Neural progenitor cell (in vitro differentiated cells): ENCODE results near the gene METTL25. TPM values are rescaled to one million over a fixed set of nuclear protein-coding genes. Genes with fewer than 3 reads are reported as not detected.

Source experiments
- DNase-seq: peaks from one replicate; pipeline ENCODE4 v3.0.0-alpha.2; 2016; ENCODE audit warnings: low spot score
- H2AFZ ChIP-seq: fragments of 200-600 bp; sonication (generic); replicated peaks from 2 replicates; pipeline ENCODE4 v1.6.1; 2016; ENCODE audit warnings: antibody characterized with exemption
- H3F3A ChIP-seq: fragments of 200-600 bp; sonication (generic); 2 replicates; pipeline ENCODE4 v1.6.1; 2016; ENCODE audit warnings: antibody characterized with exemption, low read depth
- H3K27ac ChIP-seq: fragments of 200-600 bp; sonication (generic); 2 replicates; pipeline ENCODE4 v1.5.1; 2016; ENCODE audit warnings: mild to moderate bottlenecking
- H3K27me3 ChIP-seq: fragments of 200-600 bp; sonication (generic); 2 replicates; pipeline ENCODE4 v1.6.1; 2016; ENCODE audit warnings: mild to moderate bottlenecking, moderate library complexity
- H3K36me3 ChIP-seq: fragments of 200-600 bp; sonication (generic); 2 replicates; pipeline ENCODE4 v1.5.1; 2016
- H3K4me1 ChIP-seq: fragments of 200-600 bp; sonication (generic); 2 replicates; pipeline ENCODE4 v1.6.1; 2016; ENCODE audit warnings: mixed run types
- H3K4me2 ChIP-seq: fragments of 200-600 bp; sonication (generic); 2 replicates; pipeline ENCODE4 v1.6.1; 2016
- H3K4me3 ChIP-seq: fragments of 200-600 bp; sonication (generic); 2 replicates; pipeline ENCODE4 v1.5.1; 2016
- H3K79me2 ChIP-seq: fragments of 200-600 bp; sonication (generic); 2 replicates; pipeline ENCODE4 v1.6.1; 2016; ENCODE audit warnings: low read depth
- H3K9ac ChIP-seq: fragments of 200-600 bp; sonication (generic); 2 replicates; pipeline ENCODE4 v1.6.1; 2016
- H3K9me3 ChIP-seq: fragments of 200-600 bp; sonication (generic); 2 replicates; pipeline ENCODE4 v1.5.1; 2016; ENCODE audit warnings: low read depth
- H4K20me1 ChIP-seq: fragments of 200-600 bp; sonication (generic); 2 replicates; pipeline ENCODE4 v1.6.1; 2016; ENCODE audit warnings: low read depth
- H3K27ac Mint-ChIP-seq: 3 replicates; pipeline ENCODE4 v1.8.0; 2021; ENCODE audit warnings: mixed read lengths
- H3K27me3 Mint-ChIP-seq: 2 replicates; pipeline ENCODE4 v1.8.0; 2022; ENCODE audit warnings: low read depth, mild to moderate bottlenecking, inconsistent platforms, moderate library complexity, mixed read lengths; ENCODE audit not compliant: insufficient read depth
- H3K36me3 Mint-ChIP-seq: 3 replicates; pipeline ENCODE4 v1.8.0; 2021; ENCODE audit warnings: mixed read lengths
- H3K4me1 Mint-ChIP-seq: 3 replicates; pipeline ENCODE4 v1.8.0; 2021; ENCODE audit warnings: mixed read lengths
- H3K4me3 Mint-ChIP-seq: 3 replicates; pipeline ENCODE4 v1.8.0; 2021; ENCODE audit warnings: mild to moderate bottlenecking, moderate library complexity, mixed read lengths
- H3K9me3 Mint-ChIP-seq: 3 replicates; pipeline ENCODE4 v1.8.0; 2020; ENCODE audit warnings: mixed read lengths
- EZH2 ChIP-seq: fragments of 200-600 bp; sonication (generic); IDR thresholded peaks from 2 replicates; pipeline ENCODE4 v1.6.1; 2017; ENCODE audit warnings: antibody characterized with exemption, mild to moderate bottlenecking, moderate library complexity
- EZH2phosphoT487 ChIP-seq: fragments of 200-600 bp; sonication (generic); IDR thresholded peaks from 2 replicates; pipeline ENCODE4 v1.6.1; 2017; ENCODE audit warnings: antibody characterized with exemption
- total RNA-seq: library from RNA; depleted of rRNA; stranded (reverse); fragments of >200 nt; gene quantifications from 2 replicates; pipeline ENCODE4 v1.2.3, GENCODE V29; 2015; ENCODE audit warnings: low replicate concordance
- TF ChIP-seq, protein P1 (sequence below): fragments of 200-600 bp; sonication (generic); IDR thresholded peaks from 2 replicates; pipeline ENCODE4 v1.5.1; 2017; ENCODE audit warnings: antibody characterized with exemption, mild to moderate bottlenecking

METTL25 gene
- total RNA-seq, 1 donor from 2014 or later, result 11.2 TPM

- Histone ChIP-seq H3F3A (peaks cover 13% of the 10 kb centered on the region), H3K36me3 (no peaks in the 10 kb centered on the region), H4K20me1 (no peaks in the 10 kb centered on the region), H3K4me3 (peak overlapping the region; percentile 33), H3K4me2 (peak overlapping the region; percentile 64), H3K27ac (peak overlapping the region; percentile 80), H3K9me3 (no peaks in the 10 kb centered on the region), H3K9ac (no peak overlapping the region), H3K79me2 (no peaks in the 10 kb centered on the region), H3K4me1 (peaks cover 30% of the 10 kb centered on the region), H3K27me3 (no peaks in the 10 kb centered on the region), H2AFZ (peak overlapping the region; percentile 36)
- H3K27me3 Mint-ChIP-seq, result no peaks in the 10 kb centered on the region
- H3K27ac Mint-ChIP-seq, result peak overlapping the region; percentile 66
- DNase-seq, result peak; percentile 79
- H3K4me1 Mint-ChIP-seq, result peaks cover 15% of the 10 kb centered on the region
- no peaks in the 10 kb centered on the region for H3K36me3 Mint-ChIP-seq
- TF ChIP-seq EZH2 (no peak), EZH2phosphoT487 (no peak)
- TF ChIP-seq, protein P1, sequence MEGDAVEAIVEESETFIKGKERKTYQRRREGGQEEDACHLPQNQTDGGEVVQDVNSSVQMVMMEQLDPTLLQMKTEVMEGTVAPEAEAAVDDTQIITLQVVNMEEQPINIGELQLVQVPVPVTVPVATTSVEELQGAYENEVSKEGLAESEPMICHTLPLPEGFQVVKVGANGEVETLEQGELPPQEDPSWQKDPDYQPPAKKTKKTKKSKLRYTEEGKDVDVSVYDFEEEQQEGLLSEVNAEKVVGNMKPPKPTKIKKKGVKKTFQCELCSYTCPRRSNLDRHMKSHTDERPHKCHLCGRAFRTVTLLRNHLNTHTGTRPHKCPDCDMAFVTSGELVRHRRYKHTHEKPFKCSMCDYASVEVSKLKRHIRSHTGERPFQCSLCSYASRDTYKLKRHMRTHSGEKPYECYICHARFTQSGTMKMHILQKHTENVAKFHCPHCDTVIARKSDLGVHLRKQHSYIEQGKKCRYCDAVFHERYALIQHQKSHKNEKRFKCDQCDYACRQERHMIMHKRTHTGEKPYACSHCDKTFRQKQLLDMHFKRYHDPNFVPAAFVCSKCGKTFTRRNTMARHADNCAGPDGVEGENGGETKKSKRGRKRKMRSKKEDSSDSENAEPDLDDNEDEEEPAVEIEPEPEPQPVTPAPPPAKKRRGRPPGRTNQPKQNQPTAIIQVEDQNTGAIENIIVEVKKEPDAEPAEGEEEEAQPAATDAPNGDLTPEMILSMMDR, result no peak
- H3K9me3 Mint-ChIP-seq, result no peaks in the 10 kb centered on the region
- H3K4me3 Mint-ChIP-seq, result no peak overlapping the region
These were observed 28.8 kb upstream of the METTL25 start for GRCh38 chr12:82329508-82329907.

DNA sequence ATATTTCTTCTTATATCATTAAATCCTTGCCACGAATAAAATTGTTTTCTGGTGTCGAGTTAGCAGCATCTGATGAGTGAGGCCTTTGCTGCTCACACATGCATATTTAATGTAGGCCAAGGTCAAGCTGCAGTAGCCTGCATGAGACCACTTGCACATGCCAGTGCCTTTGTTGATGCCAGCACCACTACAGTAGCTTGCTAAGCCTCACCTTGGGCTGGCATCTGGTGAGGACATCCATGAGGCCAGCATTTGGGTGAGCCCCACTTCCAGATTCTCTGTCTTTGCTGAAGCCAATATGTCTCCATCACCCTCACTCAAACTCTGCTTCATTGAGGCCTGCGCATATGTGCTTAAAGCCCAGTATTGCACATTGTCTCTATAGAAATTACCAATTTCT, 8.2 kb upstream of the METTL25 start:
- H3K9ac ChIP-seq, result no peak overlapping the region
- Mint-ChIP-seq H3K27ac (no peak overlapping the region), H3K9me3 (no peaks in the 10 kb centered on the region), H3K36me3 (peaks cover 2% of the 10 kb centered on the region), H3K27me3 (no peaks in the 10 kb centered on the region), H3K4me1 (no peaks in the 10 kb centered on the region), H3K4me3 (no peak overlapping the region)
- H3K79me2 ChIP-seq, result peaks cover 7% of the 10 kb centered on the region
- TF ChIP-seq, protein P1, result no peak
- TF ChIP-seq EZH2phosphoT487 (no peak), EZH2 (no peak)
- H3K27ac ChIP-seq, result no peak overlapping the region
- no peaks in the 10 kb centered on the region for H3K9me3 ChIP-seq
- H3F3A ChIP-seq, result peaks cover 5% of the 10 kb centered on the region
- no peaks in the 10 kb centered on the region for H3K27me3 ChIP-seq
- no peak overlapping the region for H3K4me2 ChIP-seq
- peaks cover 33% of the 10 kb centered on the region for H3K36me3 ChIP-seq
- DNase-seq, result no peak
- H4K20me1 ChIP-seq, result no peaks in the 10 kb centered on the region
- no peak overlapping the region for H2AFZ ChIP-seq
- no peak overlapping the region for H3K4me3 ChIP-seq
- no peaks in the 10 kb centered on the region for H3K4me1 ChIP-seq

DNA sequence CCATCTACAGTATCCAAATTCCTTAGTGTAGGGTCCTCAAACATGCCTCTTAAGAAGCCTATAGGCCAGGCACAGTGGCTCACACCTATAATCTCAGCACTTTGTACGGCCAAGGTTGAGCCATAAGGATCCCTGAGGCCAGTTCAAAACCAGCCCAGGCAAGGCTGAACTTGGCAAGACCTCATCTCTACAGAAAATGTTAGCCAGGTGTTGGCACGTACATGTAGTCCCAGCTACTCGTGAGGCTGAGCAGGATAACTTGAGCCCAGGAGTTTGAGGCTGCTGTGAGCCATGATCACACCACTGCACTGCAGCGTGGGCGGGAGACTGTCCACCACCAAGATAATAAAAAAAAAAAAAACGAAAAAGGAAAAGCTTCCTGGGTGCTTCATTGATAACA, 6.9 kb upstream of the METTL25 start:
- Mint-ChIP-seq H3K9me3 (no peaks in the 10 kb centered on the region), H3K36me3 (peaks cover 8% of the 10 kb centered on the region), H3K4me3 (no peak overlapping the region), H3K4me1 (no peaks in the 10 kb centered on the region), H3K27ac (no peak overlapping the region), H3K27me3 (no peaks in the 10 kb centered on the region)
- peaks cover 6% of the 10 kb centered on the region for H3K4me1 ChIP-seq
- peaks cover 44% of the 10 kb centered on the region for H3K36me3 ChIP-seq
- H3K9ac ChIP-seq, result no peak overlapping the region
- no peak for DNase-seq
- TF ChIP-seq, protein P1, result no peak
- TF ChIP-seq EZH2phosphoT487, result no peak
- no peak for TF ChIP-seq EZH2
- no peaks in the 10 kb centered on the region for H3K27me3 ChIP-seq
- H4K20me1 ChIP-seq, result no peaks in the 10 kb centered on the region
- H3K9me3 ChIP-seq, result no peaks in the 10 kb centered on the region
- H3K27ac ChIP-seq, result no peak overlapping the region
- H2AFZ ChIP-seq, result no peak overlapping the region
- peaks cover 5% of the 10 kb centered on the region for H3F3A ChIP-seq
- H3K79me2 ChIP-seq, result peaks cover 19% of the 10 kb centered on the region
- H3K4me2 ChIP-seq, result no peak overlapping the region
- no peak overlapping the region for H3K4me3 ChIP-seq
